GM11168 (cell line): ENCODE measurements around the gene JTB.

Experiments
- in situ Hi-C: fragments of 300-500 bp; cut with MboI; formaldehyde crosslinking; loops from one replicate; pipeline ENCODE4 v1.12.0; 2022; ENCODE audit warnings: low sequenced_read_pairs; ENCODE audit not compliant: unreplicated experiment

The JTB gene

GRCh38 chr1:153984123-153984894 is 6.8 kb upstream of the JTB start:
- in situ Hi-C loops: loop anchor here (25.0 kb wide), 1 partner anchor 472 kb away; no protein-coding TSS in a partner anchor

DNA sequence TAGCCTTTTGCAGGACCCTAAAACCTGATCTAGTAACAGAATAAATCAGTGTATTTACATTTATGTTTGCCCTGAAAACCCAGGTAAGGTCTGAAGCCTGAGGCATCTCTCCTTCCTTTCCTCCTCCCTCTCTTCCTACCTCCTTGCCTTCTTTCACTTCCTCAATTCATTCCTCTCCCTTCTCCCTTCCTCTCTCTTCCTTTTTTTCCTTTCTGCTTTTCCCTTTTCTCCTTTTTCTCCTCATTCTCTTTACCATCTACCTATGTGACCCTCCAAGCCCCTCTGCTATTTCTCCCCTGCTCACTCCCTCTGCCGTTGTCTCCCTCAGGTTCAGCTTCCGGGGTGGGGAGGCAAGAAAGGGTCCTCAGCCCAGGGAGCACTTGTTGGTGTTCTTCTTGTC is 4.3 kb upstream of the JTB start:
- in situ Hi-C loops: loop anchor here (25.0 kb wide), 1 partner anchor 469 kb away; no protein-coding TSS in a partner anchor

GRCh38 chr1:153979091-153979490 is 1.6 kb upstream of the JTB start:
- in situ Hi-C loops: loop anchor here (10.0 to 25.0 kb wide), 2 partner anchors 304 to 467 kb away; partner anchors contain the start of genes ILF2 and NPR1

DNA sequence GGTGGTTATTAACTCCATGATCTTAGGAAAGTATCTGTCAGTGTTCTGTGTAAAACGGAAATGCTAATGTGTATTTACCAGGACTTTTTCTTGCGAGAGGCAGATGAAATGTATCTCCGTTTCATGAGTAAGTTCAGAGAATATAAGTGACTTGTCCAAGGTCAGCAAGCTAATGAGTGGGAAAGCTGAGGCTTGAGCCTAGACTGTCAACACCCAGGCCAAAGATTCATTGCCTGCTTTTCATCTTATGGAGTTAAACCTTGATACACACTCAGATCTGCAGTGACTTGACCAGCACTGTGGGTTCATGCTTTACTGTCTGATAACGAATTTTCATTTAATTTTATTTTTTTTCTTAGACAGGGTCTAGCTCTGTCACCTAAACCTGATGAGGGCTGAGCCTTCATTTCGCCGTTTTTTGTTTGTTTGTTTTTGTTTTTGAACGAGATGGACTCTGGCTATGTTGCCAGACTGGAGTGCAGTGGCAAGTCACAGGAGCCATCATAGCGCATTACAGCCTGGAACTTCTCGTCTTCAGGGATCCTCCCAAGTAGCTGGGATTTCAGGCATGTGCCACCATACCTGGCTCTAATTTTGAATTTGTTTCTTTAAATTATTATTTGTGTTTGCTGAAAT is 918 bp upstream of the JTB start:
- in situ Hi-C loops: loop anchor here (10.0 to 25.0 kb wide), 2 partner anchors 304 to 466 kb away; partner anchors contain the start of genes ILF2 and NPR1

DNA sequence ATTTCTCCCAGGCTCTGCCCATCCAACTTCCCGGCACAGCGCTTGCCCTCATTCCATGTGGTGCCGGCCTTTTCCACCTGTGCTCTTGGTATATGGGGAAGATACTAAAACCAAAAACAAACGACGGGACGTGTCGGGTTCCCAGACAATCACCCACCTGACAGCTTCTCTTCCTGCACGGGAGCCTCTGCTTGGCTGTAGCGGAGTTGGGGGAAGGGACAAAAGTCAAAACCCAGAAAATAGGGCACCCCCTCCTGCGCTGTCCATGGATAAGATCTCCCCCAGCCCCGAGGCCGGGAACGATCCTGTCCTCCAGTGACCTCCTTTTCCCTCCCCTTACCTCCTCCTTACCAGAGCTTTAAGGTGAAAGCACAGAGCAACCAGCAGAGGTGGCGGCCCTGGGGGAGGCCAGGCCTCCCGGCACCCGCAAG is 640 bp downstream of the JTB start:
- in situ Hi-C loops: loop anchor here (10.0 to 25.0 kb wide), 2 partner anchors 302 to 465 kb away; partner anchors contain the start of genes ILF2 and NPR1

DNA sequence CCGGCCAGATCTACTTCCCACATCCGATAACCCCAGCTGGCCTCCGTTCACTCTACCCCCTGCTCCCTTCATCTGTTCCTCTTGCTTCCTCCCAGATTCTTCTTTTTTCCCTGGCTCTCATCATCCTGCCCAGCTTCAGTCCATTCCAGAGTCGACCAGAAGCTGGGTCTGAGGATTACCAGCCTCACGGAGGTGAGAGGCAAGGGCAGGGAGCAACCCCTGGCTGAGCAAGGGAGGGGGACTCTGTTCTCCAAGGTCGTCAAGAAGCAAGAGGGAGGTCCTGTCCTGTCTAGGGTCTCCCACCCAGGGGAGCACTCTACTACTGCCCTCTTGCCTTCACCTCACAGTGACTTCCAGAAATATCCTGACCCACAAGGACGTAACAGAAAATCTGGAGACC is 3.9 kb downstream of the JTB start:
- in situ Hi-C loops: loop anchor here (10.0 kb wide), 1 partner anchor 299 kb away; the partner anchor contains the start of genes ILF2 and NPR1

DNA sequence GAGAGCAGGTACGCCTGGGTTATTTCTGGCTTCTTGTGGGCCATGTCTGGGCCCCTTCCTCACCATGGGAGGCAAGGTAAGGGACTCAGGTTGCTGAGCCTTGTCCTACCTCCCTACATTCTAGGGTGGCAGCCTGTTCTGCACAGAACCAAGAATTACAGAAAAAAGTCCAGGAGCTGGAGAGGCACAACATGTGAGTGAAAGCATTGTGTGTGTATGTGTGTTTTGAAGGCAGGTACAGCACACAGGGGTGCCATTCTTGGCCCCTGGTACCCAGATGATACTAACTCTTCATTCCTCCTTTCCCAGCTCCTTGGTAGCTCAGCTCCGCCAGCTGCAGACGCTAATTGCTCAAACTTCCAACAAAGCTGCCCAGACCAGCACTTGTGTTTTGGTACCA is 4.4 kb downstream of the JTB start:
- in situ Hi-C loops: loop anchor here (10.0 kb wide), 1 partner anchor 298 kb away; the partner anchor contains the start of genes ILF2 and NPR1

GRCh38 chr1:153970346-153970745 is 7.1 kb downstream of the JTB start:
- in situ Hi-C loops: loop anchor here (10.0 kb wide), 1 partner anchor 296 kb away; the partner anchor contains the start of genes ILF2 and NPR1

GRCh38 chr1:153968972-153969371 is 8.5 kb downstream of the JTB start:
- in situ Hi-C loops: loop anchor here (10.0 kb wide), 1 partner anchor 174 kb away; no protein-coding TSS in a partner anchor

DNA sequence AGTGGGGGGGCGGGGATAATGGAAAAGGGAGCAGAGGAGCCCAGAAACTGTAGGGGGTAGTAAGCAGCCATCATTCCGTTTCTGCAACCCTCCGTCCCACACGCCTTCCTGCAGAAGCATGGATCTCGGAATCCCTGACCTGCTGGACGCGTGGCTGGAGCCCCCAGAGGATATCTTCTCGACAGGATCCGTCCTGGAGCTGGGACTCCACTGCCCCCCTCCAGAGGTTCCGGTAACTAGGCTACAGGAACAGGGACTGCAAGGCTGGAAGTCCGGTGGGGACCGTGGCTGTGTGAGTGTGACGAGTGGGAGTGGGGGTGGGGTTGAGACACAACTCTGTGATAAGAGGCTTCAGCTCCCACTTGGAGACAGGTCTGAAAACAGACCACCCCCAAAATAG is 9.1 kb downstream of the JTB start:
- in situ Hi-C loops: loop anchor here (10.0 kb wide), 1 partner anchor 174 kb away; no protein-coding TSS in a partner anchor

DNA sequence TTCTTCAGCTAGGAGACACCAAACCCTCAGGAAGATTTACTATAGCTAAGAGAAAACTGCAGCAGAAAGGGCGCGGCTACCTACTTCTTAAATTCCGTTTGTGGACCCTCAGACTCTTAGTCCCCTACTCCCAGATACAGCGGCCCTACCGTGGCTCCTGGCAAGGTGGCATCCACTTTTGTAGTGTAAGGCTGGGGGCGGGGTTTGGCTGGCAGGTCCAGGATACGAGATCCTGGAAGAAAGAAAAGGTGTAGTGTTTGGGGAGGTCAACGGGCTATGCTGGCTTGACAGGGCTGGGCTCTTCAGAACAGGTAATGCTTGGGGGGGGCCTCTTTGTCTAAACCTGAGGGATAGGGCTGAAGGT is 9.5 kb downstream of the JTB start:
- in situ Hi-C loops: loop anchor here (10.0 kb wide), 1 partner anchor 173 kb away; no protein-coding TSS in a partner anchor

GRCh38 chr1:153967107-153967999 is 10.1 kb downstream of the JTB start, which contains the start of gene CREB3L4:
CREB3L4 (plus strand) TSS chr1:153967902; CDS start chr1:153968526, 624 bp downstream.
- in situ Hi-C loops: loop anchor here (10.0 kb wide), 1 partner anchor 173 kb away; no protein-coding TSS in a partner anchor

DNA sequence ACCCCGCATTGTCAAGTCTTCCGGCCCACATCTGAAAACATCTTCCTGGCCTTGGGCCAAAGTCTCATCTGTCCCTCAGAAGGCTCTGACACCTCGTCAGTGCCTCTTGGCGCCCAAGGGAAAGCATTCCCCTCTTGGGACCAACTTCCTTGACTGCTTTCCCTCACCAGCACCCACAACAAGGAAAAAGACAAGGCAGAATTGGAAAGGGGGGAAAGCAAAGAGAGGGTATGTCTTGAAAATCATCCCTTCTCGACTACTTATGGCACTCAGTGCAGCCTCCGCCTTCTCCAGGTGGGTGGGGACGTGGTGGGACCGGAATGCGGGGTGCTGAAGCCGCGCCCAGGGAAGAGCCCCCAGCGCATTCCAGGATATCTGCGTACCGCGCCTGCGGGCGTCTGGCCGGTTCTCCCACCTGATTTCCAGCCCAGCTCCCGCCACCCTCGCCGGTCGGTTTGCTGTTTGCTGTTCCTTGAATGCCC is 13.6 kb downstream of the JTB start:
- in situ Hi-C loops: loop anchor here (10.0 kb wide), 1 partner anchor 169 kb away; no protein-coding TSS in a partner anchor

DNA sequence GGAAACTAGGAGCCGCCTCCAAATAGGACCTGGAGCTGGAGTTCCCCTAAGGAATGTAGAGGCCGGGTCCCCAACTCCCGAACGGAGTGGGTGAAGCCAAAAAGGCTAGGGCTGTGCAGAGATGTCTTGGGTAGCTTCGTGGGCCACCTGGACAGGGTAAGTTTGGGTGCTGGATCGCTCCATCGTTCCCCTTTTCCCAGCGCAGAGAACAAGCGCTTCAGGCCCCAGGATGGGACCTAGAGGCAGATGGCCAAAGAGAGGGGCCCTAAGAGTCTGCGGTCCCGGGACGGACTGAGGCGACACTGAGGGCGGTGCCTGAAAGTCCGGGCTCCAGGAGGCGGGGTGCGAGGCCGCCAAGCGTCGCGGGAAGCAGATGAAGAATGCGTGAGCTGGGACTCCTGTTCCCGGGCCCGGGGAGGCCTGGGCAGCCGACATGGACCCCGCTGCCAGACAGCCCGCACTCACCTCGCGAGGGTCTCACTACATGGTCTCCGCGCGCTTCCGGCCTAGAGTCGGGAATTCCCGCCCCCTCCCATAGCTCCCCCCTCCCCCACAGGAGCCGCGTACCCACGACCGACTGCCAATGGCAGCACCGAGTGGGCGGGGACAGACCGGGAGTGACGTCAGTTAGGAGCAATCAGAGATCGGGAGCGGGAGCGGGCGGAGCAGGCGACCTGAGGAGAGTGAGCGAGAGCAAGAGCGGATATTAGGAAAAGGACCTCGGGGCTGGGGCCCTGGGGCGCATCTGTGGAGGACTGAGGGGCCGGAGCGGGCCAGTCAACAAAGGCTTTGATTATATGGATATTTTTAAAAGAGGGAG is 14.2 kb downstream of the JTB start, which contains the start of gene SLC39A1:
SLC39A1 (minus strand) TSS at position 508 of the 820 bp plus-strand sequence. CDS start 822 bp downstream, outside the sequence.
- in situ Hi-C loops: loop anchor here (10.0 kb wide), 1 partner anchor 168 kb away; no protein-coding TSS in a partner anchor

- in situ Hi-C loops: loop anchor here (10.0 kb wide), 1 partner anchor 168 kb away; no protein-coding TSS in a partner anchor
Observed at GRCh38 chr1:153962088-153963029, 15.1 kb downstream of the JTB start.

- in situ Hi-C loops: loop anchor here (10.0 kb wide), 1 partner anchor 167 kb away; no protein-coding TSS in a partner anchor
Observed at GRCh38 chr1:153961421-153961820, 16.1 kb downstream of the JTB start.

GRCh38 chr1:153960206-153960605 is 17.3 kb downstream of the JTB start:
- in situ Hi-C loops: loop anchor here (10.0 kb wide), 1 partner anchor 165 kb away; no protein-coding TSS in a partner anchor
